GM19324 (cell line): ENCODE measurements around the gene HPS5.
"Not testable (repeated sequence)": the region's sequence is repeated elsewhere in the genome, so short reads cannot be mapped to it uniquely, and the experiment has no call there.

ENCODE experiments used
- ATAC-seq: cut with Tn5 transposase; IDR thresholded peaks from one replicate; pipeline ENCODE4 v1.9.1; 2021; ENCODE audit warnings: mild to moderate bottlenecking, moderate library complexity; ENCODE audit not compliant: unreplicated experiment, low FRiP score

The HPS5 gene, protein sequence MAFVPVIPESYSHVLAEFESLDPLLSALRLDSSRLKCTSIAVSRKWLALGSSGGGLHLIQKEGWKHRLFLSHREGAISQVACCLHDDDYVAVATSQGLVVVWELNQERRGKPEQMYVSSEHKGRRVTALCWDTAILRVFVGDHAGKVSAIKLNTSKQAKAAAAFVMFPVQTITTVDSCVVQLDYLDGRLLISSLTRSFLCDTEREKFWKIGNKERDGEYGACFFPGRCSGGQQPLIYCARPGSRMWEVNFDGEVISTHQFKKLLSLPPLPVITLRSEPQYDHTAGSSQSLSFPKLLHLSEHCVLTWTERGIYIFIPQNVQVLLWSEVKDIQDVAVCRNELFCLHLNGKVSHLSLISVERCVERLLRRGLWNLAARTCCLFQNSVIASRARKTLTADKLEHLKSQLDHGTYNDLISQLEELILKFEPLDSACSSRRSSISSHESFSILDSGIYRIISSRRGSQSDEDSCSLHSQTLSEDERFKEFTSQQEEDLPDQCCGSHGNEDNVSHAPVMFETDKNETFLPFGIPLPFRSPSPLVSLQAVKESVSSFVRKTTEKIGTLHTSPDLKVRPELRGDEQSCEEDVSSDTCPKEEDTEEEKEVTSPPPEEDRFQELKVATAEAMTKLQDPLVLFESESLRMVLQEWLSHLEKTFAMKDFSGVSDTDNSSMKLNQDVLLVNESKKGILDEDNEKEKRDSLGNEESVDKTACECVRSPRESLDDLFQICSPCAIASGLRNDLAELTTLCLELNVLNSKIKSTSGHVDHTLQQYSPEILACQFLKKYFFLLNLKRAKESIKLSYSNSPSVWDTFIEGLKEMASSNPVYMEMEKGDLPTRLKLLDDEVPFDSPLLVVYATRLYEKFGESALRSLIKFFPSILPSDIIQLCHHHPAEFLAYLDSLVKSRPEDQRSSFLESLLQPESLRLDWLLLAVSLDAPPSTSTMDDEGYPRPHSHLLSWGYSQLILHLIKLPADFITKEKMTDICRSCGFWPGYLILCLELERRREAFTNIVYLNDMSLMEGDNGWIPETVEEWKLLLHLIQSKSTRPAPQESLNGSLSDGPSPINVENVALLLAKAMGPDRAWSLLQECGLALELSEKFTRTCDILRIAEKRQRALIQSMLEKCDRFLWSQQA

DNA sequence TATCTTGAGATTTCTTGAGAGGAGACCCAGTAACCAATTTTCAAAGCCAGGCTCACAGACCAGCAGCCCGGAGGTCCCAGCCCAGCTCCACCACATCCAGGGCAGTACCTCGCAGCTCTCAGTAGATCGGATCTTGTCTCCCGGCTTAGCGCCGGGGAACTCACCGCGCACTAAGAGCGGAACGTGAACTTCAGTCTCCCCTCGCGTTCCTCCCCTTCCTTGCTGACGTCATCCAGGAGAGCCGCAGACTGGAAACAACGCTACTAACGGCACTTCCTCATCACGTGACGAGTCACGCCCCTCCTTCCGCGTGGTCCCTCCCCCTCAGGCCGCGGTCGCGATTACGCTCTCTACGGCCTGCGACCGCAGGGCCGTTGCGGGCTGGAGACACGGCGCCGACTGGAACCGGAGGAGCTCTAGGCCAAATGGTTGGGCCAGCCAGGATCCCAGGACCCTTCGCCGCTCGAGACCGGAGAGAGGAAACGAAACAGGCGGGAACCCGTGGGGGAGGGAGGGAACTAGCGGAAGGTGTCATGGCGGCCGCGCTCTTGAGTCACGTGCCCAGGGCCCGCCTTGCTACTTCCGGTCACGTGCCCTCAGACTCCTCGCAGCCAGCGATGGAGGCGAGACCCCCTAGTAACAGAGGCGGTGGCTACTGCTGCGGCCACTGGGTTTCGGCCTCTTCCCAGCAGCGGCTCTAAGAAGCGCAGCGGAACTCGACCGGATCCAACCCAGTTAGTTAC is at the start of gene HPS5, which contains the start of gene GTF2H1:
Gene HPS5, minus strand, starts transcription at position 172 of the 743 bp plus-strand sequence. CDS start 4,282 bp downstream, outside the sequence.
Gene GTF2H1, plus strand, starts transcription at position 599 of the 743 bp plus-strand sequence. CDS start 10,508 bp downstream, outside the sequence.
- peak; percentile 97 for ATAC-seq

DNA sequence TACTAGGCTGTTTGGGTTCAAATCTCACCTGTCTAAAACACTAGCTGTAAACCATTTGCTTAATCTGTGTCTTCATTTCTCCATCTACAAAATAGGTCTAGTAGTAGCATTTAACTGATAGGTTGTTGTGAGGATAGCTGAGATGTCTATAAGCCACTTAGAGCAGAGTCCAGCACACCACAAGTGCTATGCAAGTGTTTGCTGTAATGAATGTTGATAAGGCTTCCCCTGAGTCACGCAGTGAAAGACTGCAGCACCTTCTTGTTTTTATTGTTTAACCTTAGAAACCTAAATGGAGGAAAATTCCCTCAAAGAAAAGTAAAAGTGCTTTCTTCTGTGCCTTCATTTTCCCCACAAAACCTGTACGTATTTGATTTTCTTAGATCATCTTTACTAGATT is 49.3 kb upstream of the HPS5 start:
- ATAC-seq = no peak

DNA sequence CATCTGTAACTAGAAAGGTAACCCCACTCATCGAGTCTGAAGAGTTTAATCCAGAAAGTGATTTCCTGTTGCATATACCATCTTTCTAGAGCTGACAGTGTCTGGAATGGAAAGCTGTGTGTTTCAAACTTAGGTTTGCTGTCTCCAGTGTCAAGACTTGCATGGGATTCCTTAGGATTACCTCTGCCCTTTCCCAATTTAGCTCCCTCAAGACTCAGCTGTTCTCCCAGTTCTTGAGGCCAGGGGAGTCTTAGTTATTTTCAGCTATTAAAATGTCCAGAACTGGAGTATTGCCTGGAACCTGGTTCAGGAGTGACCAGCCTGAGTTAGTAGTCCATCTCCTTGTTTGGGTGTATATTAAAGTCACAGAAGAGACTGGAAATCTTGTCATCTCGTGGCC is 47.5 kb upstream of the HPS5 start:
- no peak for ATAC-seq

DNA sequence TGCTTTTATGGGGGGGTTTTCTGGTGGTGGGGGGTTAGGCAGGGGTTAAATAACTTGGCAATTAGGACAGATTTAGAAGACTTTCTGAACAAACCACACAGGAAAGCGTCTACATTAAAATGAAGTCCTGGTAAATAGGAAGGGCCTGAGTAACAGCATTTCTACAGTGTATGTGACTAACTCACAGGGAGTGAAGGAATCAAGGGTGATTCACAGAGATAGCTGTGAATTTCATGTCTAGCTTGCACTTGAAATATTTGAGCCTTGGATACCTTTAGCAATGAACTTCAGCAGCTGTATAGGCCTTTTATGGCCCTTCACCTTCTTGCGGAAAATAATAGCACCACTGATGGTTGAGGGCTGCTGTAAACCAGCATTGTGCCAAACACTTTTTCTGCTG is 46.3 kb upstream of the HPS5 start:
- no peak for ATAC-seq

DNA sequence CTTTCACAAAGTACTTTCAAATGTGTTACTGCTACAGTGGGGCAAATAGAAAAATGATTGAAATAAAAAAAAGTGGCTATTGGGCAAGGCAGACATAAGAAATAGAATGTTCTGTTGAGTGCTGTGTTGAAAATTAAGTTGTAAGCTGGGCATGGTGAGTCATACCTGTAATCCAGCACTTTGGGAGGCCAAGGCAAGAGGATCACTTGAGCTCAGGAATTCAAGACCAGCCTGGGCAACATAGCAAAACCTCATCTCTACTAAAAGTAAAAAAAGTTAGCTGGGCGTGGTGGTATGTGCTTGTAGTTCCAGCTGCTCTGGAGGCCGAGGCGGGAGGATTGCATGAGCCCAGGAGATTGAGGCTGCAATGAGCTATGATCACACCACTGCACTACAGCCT is 45.5 kb upstream of the HPS5 start:
- no peak for ATAC-seq

DNA sequence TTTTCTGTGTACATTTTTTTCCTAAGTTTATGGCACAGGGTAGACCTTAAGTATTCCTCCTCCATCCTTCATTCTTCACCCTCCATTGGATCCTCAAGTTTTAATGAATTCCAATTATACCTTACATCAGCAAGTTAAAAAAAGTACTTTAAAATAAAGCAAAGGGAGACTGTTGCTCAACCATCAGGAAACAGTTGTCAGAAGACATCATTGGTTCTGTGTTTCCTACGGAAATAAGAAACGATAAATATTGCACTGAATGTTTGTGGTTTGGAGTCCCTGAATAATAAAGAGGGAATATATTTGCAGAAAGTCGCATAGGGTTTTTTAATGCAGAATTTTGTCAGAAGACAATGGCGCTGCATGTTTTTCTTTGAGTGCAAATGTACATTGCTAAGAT is 44.3 kb upstream of the HPS5 start:
- ATAC-seq = no peak

DNA sequence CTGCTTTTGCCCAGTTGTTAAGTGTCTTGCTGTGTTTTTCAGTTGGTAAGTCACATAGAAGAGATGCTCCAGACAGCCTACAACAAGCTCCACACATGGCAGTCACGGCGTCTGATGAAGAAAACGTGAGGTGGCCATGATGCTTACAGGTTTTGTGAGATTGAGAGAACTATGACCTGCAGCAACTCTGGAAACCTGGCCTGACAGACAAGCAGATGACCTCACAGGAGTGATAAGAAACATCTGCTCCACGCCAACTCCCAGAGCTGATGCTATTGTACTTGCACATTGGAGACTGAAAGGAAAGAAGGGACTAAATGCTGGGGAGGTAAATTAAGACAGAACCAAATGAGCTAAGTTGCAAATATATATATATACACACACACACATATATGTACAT is 43.8 kb upstream of the HPS5 start:
- ATAC-seq = no peak

DNA sequence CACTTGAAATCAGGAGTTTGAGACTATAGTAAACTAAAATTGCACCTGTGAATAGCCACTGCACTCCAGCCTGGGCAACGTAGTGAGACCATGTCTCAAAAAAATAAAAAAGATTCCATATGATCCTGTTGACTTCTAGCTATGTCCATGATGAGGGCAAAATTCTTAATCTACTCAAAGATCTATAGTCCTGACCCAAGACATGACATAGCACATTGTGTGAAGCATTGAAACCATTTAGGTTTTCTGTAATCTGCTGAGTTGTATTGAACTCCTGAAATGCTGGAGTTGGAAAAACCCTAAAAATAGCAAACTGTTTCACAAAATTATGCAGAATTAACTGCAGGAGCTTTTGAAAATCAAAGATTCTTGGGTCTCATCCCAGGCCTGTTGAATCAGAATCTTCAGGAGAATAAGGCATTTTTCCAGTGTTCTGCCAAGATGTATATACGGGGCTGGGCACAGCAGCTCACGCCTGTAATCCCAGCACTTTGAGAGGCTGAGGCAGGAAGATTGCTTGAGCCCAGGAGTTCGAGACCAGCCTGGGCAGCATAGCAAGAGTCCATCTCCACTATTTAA is 42.6 kb upstream of the HPS5 start:
- no peak for ATAC-seq

DNA sequence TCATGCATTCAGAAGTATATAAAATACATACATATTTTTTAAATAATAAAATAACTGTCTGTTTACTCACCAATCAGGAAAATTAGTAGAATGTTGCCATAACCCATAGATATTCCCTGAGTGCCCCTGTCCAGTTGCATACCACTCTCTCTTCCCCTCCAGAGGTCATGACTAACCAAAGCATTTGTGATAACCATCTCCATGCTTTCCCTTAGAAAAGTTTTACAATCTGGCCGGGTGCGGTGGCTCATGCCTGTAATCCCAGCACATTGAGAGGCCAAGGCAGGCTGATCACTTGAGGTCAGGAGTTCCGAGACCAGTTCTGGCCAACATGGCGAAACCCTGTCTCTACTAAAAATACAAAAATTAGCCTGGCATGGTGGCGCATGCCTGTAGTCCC is 39.2 kb upstream of the HPS5 start:
- ATAC-seq = no peak

DNA sequence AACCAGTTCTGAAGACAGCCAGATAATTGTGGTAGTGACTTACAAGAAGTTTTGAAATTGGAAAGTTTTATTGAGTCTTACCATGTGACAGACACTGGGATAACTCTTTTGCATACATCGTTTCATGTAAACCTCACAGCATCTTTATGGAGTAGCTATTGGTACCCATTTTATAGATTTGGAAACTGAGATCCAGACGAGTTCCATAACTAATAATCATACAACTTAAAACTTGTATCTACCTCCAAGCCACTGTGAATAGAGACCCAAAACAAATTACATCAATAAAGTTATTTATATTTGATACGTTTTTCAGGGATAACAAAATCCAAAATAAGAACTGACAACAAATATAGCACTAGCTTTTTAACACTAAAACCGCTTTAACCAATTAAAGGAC is 36.7 kb upstream of the HPS5 start:
- ATAC-seq = no peak

DNA sequence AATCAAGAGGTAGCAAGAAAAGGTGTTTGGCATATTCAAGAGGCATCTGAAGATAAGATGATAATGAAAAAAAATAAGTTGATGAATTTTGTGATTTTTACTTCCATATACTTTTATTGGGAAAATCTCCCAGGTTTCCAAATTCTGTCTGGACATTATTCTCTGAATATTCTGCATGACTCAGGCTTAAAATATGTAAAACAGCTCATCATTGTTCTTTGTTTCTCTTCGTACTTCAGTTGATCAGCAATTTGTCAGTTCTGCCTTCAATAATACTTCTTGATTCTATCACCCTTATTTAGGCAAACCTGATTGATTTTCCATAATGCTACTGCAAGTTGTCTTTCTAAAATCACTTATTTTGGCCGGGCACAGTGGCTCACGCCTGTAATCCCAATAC is 30.6 kb upstream of the HPS5 start:
- no peak for ATAC-seq

DNA sequence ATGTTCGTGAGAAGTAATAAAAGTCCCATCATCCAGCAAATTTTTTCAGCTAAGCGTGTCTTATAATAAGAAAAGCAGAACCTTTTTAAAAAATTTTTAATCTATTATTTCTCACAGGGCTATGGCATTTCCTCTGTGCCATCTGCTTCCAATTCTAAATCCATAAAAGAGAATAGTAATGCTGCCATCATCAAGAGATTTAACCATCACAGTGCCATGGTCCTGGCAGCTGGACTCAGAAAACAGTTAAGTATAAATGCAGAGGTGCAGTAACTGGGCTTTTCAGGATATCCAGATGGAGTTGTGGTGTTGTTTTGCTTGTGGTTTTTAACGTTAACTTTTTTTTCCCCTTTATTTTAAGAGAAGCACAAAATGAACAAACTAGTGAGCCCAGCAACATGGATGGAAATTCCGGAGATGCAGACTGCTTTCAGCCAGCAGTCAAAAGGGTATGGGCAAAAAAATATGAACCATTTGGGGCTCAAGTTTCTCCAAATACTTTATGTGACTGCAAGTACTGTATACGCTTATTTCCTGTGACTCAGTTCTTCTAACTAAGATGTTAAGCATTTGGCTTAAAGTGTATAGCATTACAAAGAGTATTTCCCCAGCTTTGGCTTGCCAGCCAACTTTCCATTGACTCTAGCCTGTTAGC is 25.7 kb upstream of the HPS5 start:
- ATAC-seq = no peak

DNA sequence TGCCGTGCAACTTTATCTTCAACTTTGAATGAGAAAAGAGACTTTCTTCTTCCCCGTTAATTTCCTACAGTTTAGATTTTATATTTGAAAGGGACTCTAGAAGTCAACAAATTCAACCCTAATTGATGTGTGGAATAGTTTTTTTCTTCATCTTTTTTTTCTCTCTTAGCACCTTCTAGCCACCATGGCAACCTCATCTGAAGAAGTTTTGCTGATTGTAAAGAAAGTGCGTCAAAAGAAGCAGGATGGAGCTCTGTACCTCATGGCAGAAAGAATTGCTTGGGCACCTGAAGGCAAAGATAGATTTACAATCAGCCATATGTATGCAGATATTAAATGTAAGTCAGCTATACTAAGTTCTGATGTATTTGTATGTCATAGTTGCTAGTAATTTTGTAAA is 11.0 kb upstream of the HPS5 start:
- no peak for ATAC-seq

DNA sequence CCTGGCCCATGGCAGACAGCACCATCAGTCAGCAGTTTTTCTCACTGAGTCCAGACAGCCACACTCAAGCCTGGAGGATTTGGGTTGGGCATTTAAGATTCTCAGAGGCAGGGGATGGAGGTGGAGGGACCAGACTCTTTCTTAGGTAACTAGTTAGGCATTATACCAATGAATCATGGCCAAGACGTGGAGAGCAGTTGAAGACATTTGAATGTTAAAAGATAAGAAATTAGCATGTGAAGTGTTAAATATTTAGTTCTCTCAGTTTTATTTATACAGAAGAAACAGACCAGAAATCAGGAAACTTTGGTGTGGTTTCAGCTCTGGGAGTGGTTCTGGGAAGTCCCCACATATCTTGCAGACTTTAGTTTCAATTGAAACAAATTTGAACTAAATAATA is 10.4 kb upstream of the HPS5 start:
- ATAC-seq = no peak

DNA sequence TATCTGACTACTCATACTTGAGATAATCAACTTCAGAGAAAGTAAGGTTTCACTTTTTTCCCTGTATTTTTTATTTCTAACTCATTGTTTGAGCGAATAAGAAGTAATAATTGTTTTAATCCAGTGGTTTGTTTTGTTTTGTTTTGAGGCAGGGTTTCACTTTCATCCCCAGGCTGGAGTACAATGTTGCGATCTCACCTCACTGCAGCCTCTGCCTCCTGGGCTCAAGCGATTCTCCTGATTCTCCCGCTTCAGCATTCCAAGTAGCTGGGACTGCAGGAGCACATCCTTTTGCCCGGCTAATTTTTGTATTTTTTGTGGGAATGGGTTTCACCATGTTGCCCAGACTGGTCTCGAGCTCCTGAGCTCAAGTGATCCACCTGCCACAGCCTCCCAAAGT is 9.0 kb upstream of the HPS5 start:
- no peak for ATAC-seq

DNA sequence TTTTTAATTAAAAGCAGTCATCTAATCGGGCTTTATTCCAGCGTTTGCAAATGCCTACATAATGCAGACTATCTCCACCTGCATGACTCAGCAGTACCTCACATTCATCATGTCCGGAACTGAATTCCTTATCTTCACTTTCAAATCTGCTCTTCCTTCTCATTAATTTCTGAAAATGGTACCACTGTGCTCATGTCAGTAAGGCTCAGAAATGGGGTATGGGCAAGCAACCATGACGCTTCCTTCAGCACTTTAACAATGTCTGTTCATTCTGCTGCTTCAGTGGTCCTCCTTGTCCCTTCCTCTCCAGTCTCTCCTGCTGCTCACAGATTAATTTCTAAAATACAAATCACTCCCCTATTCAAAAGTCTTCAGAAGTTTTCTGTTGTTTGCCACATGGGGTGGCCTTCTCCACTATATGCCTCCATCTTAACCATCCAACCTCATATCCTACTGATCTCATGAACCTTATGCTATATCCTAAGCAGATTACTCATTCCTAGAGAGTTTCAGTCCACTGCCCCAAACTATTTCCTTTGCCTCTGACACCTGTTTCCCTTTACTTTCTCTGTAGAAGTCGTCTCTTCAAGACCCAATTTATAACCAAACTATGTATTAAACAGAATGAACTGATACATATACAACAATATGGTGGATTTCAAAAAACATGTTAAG is 7.4 kb upstream of the HPS5 start:
- ATAC-seq = no peak

DNA sequence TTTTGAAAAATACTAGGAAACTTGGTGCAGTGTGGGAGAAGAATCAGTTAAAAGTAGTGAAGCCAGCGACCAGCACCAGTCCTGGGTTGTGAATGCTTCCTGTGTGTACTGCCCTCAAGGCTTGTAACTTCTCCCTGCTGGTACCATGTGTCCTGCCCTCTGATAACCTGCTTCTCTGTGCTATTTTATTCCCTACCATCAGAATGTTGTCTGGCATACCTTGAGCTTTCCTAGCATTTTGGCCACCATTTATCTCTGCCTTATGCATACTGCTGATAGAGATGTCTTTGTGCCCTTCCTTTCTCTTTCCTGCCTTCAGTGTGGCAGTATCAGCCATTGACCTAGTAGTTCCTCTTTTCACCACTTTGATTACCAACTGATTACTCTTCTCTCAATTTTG is 2.4 kb upstream of the HPS5 start:
- no peak for ATAC-seq

DNA sequence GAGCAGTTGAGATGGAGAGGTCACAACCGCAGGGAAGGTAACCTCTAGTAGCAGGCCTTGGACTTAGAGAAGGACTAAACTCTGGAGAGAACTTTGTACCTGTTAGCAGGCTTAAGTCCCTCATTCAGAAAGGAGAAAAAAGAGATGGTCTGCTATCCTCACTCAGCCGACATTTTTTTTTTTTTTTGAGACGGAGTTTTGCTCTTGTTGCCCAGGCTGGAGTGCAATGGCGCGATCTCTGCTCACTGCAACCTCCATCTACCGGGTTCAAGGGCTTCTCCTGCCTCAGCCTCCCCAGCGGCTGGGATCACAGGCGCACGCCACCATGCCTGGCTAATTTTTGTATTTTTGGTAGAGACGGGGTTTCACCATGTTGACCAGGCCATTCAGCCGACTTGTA is 1.9 kb upstream of the HPS5 start:
- ATAC-seq = not testable (repeated sequence)
